Transverse colon (tissue), 4 donors: ENCODE results near the gene ARL4C. TPM values are rescaled to one million over a fixed set of nuclear protein-coding genes. Genes with fewer than 3 reads are reported as not detected.

Experiments used
- DNase-seq: peaks from one replicate; pipeline ENCODE4 v3.0.0-alpha.2; 2019
- H3K27ac ChIP-seq, 4 donors: fragments of 200-600 bp; sonication (generic); 2 replicates each; pipeline ENCODE4 v1.5.1; 2016 to 2018; ENCODE audit warnings: inconsistent platforms in 4 of 4
- H3K27me3 ChIP-seq: fragments of 200-600 bp; sonication (generic); 2 replicates; pipeline ENCODE4 v1.5.1; 2017; ENCODE audit warnings: inconsistent platforms
- H3K36me3 ChIP-seq, 4 donors: fragments of 200-600 bp; sonication (generic); 2 replicates each; pipeline ENCODE4 v1.5.1; 2017 to 2019; ENCODE audit warnings: inconsistent platforms in 4 of 4
- H3K4me1 ChIP-seq, 4 donors: fragments of 200-600 bp; sonication (generic); 2 replicates each; pipeline ENCODE4 v1.5.1; 2017 to 2020; ENCODE audit warnings: inconsistent platforms in 4 of 4
- H3K4me3 ChIP-seq, 4 donors: fragments of 200-600 bp; sonication (generic); 1 replicate in 1 of 4; 2 replicates in 3 of 4; pipeline versions ENCODE4 v1.5.1 to v1.6.1; 2017 to 2019; ENCODE audit warnings: inconsistent platforms in 4 of 4
- H3K9me3 ChIP-seq, 2 donors: fragments of 200-600 bp; sonication (generic); 2 replicates each; pipeline ENCODE4 v1.5.1; 2017 to 2019; ENCODE audit warnings: inconsistent platforms in 2 of 2
- EP300 ChIP-seq: sonication (generic); formaldehyde crosslinking; IDR thresholded peaks from one replicate; pipeline ENCODE4 v1.6.1; 2017; ENCODE audit warnings: antibody characterized with exemption, low read depth
- POLR2A ChIP-seq: fragments of 450-650 bp; IDR thresholded peaks from one replicate; pipeline ENCODE4 v1.6.1; 2016; ENCODE audit warnings: antibody characterized with exemption, mild to moderate bottlenecking, moderate library complexity
- POLR2AphosphoS5 ChIP-seq, 3 donors: sonication (generic); formaldehyde crosslinking; IDR thresholded peaks; one replicate each; pipeline ENCODE4 v1.6.1; 2016; ENCODE audit warnings: antibody characterized with exemption in 3 of 3
- WGBS, 2 donors: methylation state at CpG; one replicate each; pipeline ENCODE4 v1.1.5; 2018; ENCODE audit warnings: low coverage in 1 of 2; 5-methylcytosine and 5-hydroxymethylcytosine counted together
- in situ Hi-C, 4 donors: fragments of 200-750 bp; cut with MboI; loops; one replicate each; pipeline versions ENCODE4 v1.15.0 to v1.15.1; 2017; ENCODE audit warnings: low sequenced_read_pairs in 3 of 4, low pct_ligation_motif_present in 1 of 4, low pct_unique_long_range_greater_than_20kb in 1 of 4
- intact Hi-C: fragments of 100-400 bp; cut with DNase I; formaldehyde crosslinking; loops from one replicate; pipeline ENCODE4 v1.15.1; 2023; ENCODE audit warnings: low total_unique reads
- total RNA-seq, 4 donors: library from RNA; depleted of rRNA; stranded (reverse); fragments of >200 nt; gene quantifications; one replicate each; pipeline ENCODE4 v1.1.0, GENCODE V29; 2016
- TF ChIP-seq, protein P1 (sequence below), 5 experiments: fragments of 200-600 bp in 3 of 5; fragments of 450-650 bp in 2 of 5; sonication (generic) in 3 of 5; IDR thresholded peaks; 1 replicate in 2 of 5; 2 replicates in 3 of 5; pipeline ENCODE4 v1.5.1; 2016 to 2017; ENCODE audit warnings: antibody characterized with exemption in 5 of 5, inconsistent platforms in 3 of 5, mild to moderate bottlenecking in 2 of 5, moderate library complexity in 1 of 5

Gene ARL4C
- total RNA-seq, 4 donors from 2014 or later, result 3.8 to 11.9 (median 5.3) TPM

DNA sequence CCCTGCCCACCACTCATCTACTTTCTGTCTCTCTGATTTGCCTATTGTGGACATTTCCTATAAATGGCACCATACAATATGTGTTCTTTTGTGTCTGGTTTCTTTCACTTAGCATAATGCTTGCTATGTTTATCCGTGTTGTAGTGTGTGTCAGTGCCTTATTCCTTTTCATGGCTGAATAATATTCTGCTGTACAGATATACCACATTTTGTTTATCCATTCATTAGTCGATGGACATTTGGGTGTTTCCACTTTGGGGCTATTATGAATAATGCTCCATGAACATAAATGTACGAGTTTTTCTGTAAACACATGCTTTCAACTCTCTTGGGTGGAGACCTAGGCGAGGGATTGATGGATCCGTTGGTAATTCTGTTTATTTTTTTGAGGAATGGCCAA lies 15.6 kb downstream of the ARL4C start:
- 83 to 86% methylated on average over 1 to 5 of the region's 5 CpGs for WGBS, 2 donors
- no peaks in the 10 kb centered on the region for H3K27me3 ChIP-seq
- intact Hi-C loops (no loop called here), in situ Hi-C loops (loop anchor here in 2 of 4 donors (25.0 kb wide), 2 partner anchors 194 to 494 kb away; no protein-coding TSS in a partner anchor)
- DNase-seq, result no peak
- no peak overlapping the region for H3K27ac ChIP-seq
- H3K36me3 ChIP-seq, result no peaks in the 10 kb centered on the region
- H3K4me3 ChIP-seq, result no peak overlapping the region
- no peak for TF ChIP-seq EP300
- no peak for TF ChIP-seq POLR2AphosphoS5 (IDR thresholded peaks at IDR 0.05)
- TF ChIP-seq, protein P1, sequence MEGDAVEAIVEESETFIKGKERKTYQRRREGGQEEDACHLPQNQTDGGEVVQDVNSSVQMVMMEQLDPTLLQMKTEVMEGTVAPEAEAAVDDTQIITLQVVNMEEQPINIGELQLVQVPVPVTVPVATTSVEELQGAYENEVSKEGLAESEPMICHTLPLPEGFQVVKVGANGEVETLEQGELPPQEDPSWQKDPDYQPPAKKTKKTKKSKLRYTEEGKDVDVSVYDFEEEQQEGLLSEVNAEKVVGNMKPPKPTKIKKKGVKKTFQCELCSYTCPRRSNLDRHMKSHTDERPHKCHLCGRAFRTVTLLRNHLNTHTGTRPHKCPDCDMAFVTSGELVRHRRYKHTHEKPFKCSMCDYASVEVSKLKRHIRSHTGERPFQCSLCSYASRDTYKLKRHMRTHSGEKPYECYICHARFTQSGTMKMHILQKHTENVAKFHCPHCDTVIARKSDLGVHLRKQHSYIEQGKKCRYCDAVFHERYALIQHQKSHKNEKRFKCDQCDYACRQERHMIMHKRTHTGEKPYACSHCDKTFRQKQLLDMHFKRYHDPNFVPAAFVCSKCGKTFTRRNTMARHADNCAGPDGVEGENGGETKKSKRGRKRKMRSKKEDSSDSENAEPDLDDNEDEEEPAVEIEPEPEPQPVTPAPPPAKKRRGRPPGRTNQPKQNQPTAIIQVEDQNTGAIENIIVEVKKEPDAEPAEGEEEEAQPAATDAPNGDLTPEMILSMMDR (IDR thresholded peaks at IDR 0.05), result no peak
- no peak for TF ChIP-seq POLR2A
- no peaks in the 10 kb centered on the region for H3K4me1 ChIP-seq
- no peaks in the 10 kb centered on the region for H3K9me3 ChIP-seq

DNA sequence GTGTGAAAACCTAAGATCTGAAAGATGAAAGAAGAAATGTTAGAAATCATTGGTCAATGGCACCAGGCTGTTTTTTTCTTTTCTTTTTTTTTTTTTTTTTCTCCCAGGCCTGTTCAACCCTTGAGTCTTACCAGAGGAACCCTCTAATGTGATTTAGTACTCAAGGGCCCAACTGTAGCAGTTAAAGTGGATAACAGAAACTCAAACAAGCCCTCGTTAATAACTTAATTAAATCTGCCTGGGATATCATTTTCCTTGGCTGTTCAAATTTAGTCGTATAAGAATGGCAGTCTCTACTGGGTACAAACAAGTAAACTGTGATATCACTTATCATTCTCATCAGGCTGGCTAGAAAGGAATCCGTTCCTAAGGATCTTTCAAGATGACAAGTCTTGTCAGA lies 16.5 kb downstream of the ARL4C start:
- WGBS, 2 donors, result 92 to 93% methylated on average over 3 of the region's 3 CpGs
- no peak overlapping the region for H3K4me3 ChIP-seq
- in situ Hi-C loops (loop anchor here in 2 of 4 donors (25.0 kb wide), 2 partner anchors 193 to 493 kb away; no protein-coding TSS in a partner anchor), intact Hi-C loops (no loop called here)
- no peaks in the 10 kb centered on the region for H3K27me3 ChIP-seq
- H3K27ac ChIP-seq, result no peak overlapping the region
- TF ChIP-seq EP300, result no peak
- no peak for TF ChIP-seq POLR2A
- no peak for TF ChIP-seq POLR2AphosphoS5 (IDR thresholded peaks at IDR 0.05)
- TF ChIP-seq, protein P1 (IDR thresholded peaks at IDR 0.05), result no peak
- H3K36me3 ChIP-seq, result no peaks in the 10 kb centered on the region
- DNase-seq, result no peak
- H3K4me1 ChIP-seq, result no peaks in the 10 kb centered on the region
- no peaks in the 10 kb centered on the region for H3K9me3 ChIP-seq

DNA sequence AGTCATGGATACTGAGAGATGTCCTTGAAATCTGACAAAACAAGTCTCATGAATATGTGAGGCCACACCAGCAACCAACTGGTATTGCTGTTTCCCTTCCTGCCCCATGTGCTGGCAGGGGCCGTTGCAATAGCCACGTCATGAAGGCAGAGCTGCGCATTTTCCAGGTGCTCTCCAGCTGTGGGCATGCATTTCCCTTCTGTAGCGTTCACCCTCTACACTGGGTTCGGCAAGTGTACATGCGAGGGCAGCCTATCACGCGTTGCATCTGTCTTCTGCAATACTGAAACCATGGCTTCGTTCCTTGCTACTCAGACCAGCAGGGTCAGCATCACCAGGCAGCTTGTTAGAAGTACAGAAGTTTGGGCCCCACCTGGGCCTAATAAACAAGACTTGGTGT lies 17.4 kb downstream of the ARL4C start:
- intact Hi-C loops, result no loop called here
- Histone ChIP-seq H3K4me1 (no peaks in the 10 kb centered on the region), H3K4me3 (no peak overlapping the region), H3K27me3 (no peaks in the 10 kb centered on the region), H3K27ac (no peak overlapping the region), H3K9me3 (no peaks in the 10 kb centered on the region), H3K36me3 (no peaks in the 10 kb centered on the region)
- TF ChIP-seq EP300 (no peak), POLR2AphosphoS5 (IDR thresholded peaks at IDR 0.05) (no peak), POLR2A (no peak)
- TF ChIP-seq, protein P1 (IDR thresholded peaks at IDR 0.05), result no peak
- in situ Hi-C loops, result loop anchor here in 2 of 4 donors (25.0 kb wide), 2 partner anchors 192 to 492 kb away; no protein-coding TSS in a partner anchor
- DNase-seq, result no peak
- 60 to 98% methylated on average over 1 to 9 of the region's 9 CpGs for WGBS, 2 donors

DNA sequence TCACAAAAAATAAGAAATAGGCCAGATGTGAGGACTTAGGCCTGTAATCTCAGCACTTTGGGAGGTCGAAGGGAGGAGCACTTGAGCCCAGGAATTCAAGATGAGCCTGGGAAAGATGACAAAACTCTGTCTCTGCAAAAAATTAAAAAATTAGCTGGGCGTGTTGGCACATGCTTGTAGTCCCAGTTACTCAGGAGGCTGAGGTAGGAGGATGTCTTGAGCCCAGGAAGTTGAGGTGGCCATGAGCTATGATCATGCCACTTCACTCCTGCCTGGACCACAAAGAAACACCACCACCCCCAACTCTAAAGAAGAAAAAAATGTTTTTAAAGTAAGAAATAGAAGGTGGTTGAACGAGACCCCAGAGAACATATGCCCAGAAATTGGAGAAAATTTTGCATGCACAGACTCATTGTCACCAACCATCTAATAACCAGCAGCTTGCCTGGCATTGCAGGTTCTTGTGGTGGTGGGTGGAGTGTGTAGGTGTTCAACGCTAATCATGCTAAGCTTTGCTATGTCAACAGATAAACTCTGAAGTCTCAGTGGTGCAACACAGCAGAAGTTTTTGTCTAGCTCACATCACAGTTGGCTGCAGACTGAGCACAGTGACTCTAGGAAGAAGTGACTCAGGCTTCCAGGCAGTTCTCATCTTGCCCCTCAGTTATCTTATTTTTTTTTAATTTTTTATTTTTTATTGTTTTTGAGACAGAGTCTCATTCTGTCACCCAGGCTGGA lies 18.6 kb downstream of the ARL4C start:
- in situ Hi-C loops, result loop anchor here in 2 of 4 donors (25.0 kb wide), 2 partner anchors 191 to 491 kb away; no protein-coding TSS in a partner anchor
- Histone ChIP-seq H3K27me3 (no peaks in the 10 kb centered on the region), H3K9me3 (no peaks in the 10 kb centered on the region), H3K4me1 (no peaks in the 10 kb centered on the region), H3K4me3 (no peak overlapping the region), H3K27ac (no peak overlapping the region), H3K36me3 (no peaks in the 10 kb centered on the region)
- intact Hi-C loops, result no loop called here
- TF ChIP-seq POLR2A (no peak), POLR2AphosphoS5 (IDR thresholded peaks at IDR 0.05) (no peak), EP300 (no peak)
- TF ChIP-seq, protein P1 (IDR thresholded peaks at IDR 0.05), result no peak
- no peak for DNase-seq
- 74 to 77% methylated on average over 3 to 4 of the region's 4 CpGs for whole genome bisulfite sequencing, 2 donors
